GM19099 (cell line): ENCODE data around the gene CRAMP1.

Experiments used
- POLR2A ChIP-seq: IDR thresholded peaks from 3 replicates; pipeline ENCODE4 v1.6.1; 2011; ENCODE audit warnings: low read depth; ENCODE audit not compliant: insufficient read length; ENCODE audit errors: extremely low read depth

Gene CRAMP1

DNA sequence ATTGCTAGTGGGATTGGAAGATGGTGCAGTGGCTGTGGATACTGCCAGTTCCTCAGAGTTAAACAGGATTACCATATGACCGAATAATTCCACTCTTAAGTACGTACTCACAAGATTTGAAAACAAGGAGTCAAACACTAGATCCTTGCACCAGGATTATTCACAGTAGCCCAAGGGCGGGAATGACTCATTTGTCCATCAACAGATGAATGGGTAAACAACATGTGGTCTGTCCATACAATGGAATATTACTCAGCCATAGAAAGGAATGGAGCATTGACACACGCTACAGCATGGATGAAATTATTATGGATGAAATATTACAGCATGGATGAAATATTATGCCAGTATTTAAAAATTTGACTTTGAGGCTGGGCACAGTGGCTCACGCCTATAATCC lies 84.7 kb downstream of the CRAMP1 start:
- TF ChIP-seq POLR2A, result no peak

DNA sequence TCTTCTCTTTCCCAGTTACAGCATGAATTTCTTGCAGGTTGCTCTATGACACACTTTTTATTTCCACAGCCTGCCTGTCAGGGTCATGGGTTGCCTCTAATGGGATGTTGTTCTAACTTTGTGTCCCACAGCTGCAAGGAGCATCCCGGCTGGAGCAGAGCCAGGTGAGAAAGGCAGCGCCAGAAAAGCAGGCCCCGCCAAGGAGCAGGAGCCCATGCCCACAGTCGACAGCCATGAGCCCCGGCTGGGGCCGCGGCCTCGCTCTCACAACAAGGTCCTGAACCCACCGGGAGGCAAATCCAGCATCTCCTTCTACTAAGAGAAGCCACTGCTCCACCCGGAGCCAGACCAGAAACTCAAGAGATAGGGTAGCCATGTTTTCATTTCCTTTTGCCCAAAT lies 86.5 kb downstream of the CRAMP1 start:
- TF ChIP-seq POLR2A, result no peak

DNA sequence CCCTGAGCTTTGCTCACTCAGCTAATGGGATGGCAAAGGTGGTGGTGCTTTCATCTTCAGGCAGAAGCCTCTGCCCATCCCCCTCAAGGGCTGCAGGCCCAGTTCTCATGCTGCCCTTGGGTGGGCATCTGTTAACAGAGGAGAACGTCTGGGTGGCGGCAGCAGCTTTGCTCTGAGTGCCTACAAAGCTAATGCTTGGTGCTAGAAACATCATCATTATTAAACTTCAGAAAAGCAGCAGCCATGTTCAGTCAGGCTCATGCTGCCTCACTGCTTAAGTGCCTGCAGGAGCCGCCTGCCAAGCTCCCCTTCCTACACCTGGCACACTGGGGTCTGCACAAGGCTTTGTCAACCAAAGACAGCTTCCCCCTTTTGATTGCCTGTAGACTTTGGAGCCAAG lies 88.1 kb downstream of the CRAMP1 start:
- TF ChIP-seq POLR2A, result no peak

DNA sequence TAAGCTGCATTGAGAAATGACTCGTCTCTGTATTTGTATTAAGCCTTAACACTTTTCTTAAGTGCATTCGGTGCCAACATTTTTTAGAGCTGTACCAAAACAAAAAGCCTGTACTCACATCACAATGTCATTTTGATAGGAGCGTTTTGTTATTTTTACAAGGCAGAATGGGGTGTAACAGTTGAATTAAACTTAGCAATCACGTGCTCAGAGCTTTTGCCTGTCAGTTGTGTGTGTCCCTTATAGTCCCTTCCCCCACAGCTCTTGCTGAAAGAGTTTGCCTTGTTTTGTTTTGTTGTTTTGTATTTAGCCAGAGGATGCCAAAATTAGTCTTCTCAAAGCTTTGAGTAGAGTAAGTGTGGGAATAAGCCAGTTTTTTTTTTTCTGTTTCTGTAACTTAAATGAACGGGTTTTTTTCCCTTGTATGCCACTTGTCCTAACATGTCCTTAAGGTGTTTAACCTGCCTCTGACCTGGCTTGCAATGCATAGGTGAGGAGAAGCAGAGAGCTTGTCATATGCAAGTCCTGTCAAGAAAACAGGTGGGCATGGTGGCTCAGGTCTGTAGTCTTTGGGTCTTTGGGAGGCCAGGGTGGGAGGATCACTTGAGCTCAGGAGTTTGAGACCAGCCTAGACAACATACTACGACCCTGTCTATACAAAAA lies 89.2 kb downstream of the CRAMP1 start:
- no peak for TF ChIP-seq POLR2A

DNA sequence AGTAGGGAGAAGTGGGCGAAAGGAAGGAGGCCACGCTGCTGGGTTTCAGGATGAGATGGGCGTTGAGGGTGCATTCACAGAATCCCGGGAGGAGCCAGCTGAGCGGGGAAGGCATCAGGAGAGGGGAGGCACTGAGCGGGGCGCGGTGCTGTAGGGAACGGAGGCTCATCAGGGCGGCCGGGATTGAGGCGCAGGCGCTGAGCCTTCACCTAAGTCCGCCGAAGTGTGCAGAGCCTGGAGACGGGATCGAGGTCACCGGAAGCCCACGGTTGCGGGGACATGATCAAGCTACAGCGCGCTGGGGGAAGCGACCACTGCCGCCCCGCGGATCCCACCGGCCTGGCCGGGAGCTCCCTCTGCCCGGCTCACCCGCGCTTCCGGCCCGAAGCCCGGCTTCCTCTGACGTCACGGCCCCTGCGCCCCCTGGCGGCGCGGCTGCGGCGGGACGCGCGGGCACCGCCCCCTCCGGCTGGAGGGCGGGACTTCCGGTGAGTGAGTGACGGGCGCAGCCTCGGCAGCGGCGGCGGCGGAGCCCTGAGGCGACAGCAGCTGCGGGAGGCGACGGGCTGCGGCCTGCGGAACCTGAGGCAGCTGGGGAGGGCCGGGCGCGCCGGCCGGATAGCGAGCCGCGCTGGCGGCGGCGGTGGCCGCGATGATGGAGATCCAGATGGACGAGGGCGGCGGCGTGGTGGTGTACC lies 93.7 kb downstream of the CRAMP1 start, which contains the start of gene MAPK8IP3:
Gene MAPK8IP3 (plus strand): TSS at position 508 of the 698 bp plus-strand sequence. CDS start 145 bp downstream, at position 653.
- peak; percentile 99 for TF ChIP-seq POLR2A

DNA sequence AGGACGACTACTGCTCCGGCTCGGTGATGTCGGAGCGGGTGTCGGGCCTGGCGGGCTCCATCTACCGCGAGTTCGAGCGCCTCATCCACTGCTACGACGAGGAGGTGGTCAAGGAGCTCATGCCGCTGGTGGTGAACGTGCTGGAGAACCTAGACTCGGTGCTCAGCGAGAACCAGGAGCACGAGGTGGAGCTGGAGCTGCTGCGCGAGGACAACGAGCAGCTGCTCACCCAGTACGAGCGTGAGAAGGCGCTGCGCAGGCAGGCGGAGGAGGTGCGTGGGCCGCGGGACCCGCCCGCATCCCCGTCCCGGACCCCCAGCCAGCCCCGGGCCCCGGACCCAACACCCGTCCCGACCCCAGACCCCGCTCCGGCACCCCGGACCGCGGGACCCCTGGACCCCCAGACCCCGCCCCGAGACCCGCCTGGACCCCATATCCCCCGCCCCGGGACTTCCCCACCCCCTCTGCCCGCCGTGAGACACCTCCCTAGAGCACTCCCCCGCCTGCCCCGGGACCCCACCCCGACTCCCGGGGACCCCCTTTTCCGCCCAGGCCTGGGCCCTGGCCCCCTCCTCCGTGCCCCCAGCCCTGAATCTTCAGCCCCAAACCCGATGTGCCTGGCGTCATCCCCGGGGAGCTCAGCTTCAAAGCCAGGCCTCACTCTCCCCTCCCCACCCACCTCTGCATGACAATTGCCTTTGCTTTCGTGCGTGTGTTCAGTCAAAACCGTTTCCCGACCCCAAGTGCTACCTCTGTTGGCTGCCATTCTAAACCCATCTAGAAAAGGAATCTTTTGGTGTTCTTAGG lies 94.4 kb downstream of the CRAMP1 start:
- no peak for TF ChIP-seq POLR2A

DNA sequence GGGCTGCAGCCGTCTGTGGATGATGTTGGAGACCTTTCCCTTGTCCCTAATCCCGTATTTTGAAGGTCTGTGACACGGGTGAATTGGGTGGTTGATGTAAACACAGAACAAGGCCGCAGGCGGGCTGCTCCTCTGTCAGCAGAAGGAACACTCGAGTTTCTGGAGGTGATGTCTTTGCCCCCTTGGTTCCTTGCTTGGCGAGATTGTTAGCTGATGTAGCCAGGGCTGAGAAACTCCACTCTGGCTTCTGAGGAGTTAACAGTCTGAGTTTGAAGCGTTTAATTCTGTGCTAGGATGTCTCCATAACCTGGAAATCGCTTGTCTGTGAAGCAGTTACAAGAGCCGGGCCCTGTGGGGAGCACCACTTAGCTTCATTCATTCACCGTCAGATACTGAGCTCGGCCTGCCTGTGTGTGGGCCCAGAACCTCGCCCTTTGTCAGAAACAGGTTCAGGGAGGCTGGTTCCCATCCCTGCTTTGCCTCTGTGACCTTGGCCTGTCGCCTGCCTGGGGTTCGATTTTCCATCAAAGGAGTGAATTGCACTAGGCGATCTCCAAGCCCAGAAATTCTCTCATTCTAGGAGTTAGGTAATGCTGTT lies 95.1 kb downstream of the CRAMP1 start:
- no peak for TF ChIP-seq POLR2A

DNA sequence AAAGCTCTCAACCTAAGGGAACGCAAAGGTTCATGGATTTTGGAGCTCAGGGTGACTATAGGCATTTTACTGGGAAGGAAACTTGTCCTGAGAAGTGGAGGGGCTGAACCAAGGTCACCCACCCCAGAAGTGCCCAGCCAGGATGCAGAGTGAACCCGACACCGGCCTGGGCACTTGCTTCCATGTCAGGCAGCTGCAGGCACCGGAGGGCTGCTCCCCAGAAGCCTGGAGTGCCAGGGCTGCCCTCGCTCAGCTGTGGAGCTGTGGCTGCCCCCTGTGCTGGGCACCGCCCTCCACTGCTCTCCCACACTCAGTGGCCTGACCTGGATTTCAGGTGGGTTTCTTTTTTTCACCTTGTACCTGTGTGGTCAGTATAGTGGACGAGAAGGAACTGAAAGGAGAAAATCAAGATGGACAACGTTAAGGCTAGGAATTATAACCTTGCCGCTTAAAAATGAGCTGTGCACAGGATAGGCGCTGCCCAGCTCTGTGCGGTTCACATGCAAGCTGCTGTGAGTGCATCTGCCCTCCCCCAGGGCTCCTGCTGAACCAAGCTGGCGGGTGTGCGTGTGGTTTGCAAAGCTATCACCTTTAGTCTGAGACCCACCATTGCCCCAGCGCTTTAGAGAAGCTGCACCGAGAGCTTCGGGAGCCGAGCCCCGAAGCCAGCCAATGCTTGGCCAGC lies 96.1 kb downstream of the CRAMP1 start:
- TF ChIP-seq POLR2A, result no peak

DNA sequence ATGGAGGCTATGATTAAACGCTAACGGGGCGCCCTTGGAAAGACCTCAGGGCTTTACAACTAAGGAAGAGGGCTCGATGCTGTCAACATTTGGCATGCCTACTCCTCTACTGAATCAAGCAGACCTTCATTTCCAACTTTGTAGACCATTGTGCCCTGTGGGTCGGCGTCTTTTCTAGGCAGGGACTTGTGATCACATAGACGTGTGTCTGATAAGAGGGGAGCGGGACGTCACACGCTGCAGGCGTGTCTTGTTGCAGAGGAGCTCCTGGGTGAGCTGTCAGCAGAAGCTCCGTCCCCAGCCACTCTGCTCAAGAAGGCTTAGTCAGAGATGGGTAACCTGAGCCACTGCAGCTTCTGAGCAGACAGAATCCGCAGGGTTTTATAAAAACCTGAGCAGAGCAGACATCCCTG lies 96.6 kb downstream of the CRAMP1 start:
- no peak for TF ChIP-seq POLR2A

DNA sequence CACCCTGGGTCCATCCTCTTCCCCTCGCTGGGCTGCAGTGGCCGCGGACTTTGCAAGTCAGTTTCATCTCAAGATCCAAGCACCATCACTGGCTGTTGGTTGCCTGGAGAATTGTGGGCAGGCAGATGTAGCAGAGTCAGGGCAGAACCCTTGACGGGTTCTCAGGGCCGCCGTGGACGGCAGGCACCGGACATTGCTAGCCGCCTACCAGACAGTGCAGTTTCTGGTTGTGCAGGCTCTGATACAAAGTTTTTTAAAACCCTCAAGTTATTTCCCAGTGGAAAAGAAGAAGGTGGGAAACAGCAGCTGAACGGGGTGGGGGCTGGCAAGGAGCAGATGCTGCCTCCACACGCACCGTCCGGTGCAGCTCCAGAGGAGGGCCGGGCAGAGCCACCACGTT lies 97.2 kb downstream of the CRAMP1 start:
- TF ChIP-seq POLR2A, result no peak

DNA sequence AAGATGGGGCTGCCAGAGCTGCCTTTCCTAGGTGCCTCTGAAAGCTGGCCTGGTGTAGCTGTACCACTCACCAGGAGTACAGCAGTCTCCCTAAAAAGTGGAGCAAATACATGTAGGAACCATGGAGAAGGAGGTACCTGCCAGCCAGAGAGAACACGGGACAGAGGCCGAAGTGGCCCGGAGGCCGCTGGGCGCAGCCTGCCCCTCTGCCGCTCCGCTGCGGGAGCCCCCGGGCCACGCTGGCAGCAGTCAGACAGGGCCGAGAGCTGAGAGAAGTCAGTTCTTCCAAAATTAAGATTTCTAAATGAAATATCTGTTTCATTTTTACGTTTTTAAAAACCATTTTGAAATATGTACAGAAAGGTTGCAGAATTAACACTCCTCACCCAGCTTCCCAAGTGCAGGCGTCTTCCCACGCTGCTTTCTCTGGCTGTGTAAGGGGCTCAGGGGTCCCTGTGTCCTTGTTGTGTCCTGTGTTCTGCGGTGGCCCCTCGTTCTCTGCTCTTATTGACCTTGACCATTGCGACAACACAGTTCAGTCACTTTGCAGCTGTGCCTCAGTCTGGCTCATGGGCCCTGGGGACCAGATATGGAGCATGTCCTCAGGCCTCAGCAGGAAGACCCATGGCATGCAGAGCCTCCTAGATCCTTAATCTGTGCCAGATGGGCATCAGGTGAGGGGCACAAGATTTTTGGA lies 98.8 kb downstream of the CRAMP1 start:
- no peak for TF ChIP-seq POLR2A

DNA sequence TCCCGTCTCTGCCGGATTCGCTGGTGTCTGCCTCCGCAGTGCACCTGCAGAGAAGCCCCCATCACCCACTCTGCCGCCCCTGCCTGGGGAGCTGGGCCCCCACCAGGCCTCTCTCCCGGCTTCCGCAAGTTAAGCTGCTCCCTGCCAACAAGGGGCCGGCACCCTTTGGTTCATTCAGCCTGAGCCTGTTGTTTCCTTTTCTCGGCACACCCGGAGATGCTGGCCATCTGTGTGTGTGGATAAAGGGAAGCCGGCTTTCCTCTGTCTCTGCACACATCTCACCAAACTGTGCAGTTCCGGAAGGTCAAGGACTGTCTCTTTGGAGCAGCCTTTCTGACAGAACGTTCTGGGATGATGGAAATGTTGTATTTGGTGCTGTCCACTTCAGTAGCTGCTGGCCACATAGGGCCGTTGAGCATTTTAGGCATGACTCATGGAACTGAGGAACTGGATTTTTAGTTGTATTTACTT lies 100.7 kb downstream of the CRAMP1 start:
- no peak for TF ChIP-seq POLR2A

DNA sequence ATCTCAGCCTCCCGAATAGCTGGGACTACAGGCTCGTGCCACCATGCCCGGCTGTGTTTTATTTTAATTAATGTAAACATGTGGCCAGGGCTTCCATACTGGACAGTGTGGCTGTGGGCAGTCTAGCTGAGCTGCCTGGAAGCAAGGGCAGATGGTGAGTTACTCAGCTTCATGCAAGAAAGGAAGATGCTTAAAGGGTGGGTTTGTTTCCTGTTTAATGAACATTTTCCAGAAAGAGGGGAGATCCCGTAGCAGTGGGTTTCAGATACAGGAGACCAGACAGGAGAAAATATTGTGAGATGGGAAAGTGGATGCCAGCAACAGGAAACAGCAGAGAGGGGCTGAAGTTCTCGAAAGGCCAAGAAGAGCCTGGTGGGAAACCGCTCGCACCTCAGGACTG lies 101.2 kb downstream of the CRAMP1 start:
- no peak for TF ChIP-seq POLR2A

DNA sequence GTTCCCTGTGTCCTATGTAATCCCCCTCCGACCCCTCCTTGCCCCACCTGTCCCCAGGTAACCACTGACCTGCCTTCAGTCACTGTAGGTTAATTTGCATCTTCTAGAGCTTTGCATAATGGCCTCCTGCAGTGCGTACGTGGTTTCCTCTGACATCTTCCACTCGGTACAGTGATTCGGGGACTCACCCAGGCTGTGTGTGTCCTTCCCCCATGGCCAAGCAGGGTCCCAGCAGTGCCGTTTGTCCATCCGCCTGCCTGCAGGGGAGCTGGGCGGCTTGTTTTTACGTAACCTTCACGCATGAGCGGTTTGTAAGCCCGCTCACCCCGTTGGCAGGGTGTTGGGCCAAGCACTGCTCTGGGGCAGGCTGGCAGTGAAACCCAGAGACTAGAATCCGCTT lies 101.8 kb downstream of the CRAMP1 start:
- peak; percentile 43 for TF ChIP-seq POLR2A

DNA sequence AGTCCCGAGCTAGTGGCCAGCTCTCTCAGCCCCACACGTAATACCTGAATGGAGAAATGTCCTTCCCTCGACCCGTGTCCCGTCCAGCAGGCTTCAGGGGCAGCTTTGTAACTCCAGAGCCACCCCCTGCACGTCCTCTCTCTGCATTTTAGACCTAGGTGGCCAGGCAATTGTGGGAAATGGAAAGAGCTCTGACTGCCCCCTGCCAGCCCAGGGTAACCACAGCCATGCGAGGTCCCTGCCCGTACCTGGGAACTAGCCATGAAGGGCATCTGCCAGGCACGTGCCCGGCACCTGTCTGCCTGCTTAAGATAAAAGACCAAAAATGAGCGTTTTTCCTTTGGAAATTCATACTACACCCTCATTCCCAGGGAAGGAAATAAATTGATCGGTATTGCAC lies 103.1 kb downstream of the CRAMP1 start:
- no peak for TF ChIP-seq POLR2A

DNA sequence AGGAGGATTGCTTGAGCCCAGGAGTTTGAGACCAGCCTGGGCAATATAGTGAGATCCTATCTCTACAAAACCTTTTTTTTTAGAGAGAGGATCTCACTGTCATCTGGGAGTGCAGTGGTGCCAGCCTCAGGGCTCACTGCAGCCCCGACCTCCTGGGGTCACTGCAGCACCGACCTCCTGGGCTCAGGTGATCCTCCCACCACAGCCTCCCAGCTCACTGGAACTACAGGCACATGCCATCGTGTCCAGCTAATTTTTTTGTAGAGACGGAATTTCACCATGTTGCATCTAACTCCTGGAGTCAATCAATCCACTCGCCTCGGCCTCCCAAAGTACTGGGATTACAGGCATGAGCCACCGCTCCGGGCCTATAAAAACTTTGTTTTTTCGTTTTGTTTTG lies 109.2 kb downstream of the CRAMP1 start:
- TF ChIP-seq POLR2A, result no peak
